Measurements from ENCODE around the gene PRG2. TPM values are rescaled to one million over a fixed set of nuclear protein-coding genes. Genes with fewer than 3 reads are reported as not detected.

The PRG2 gene
- total RNA-seq, 1 donor from 2014 or later, result not detected

GRCh38 chr11:57356268-57356667, 34.2 kb downstream of the PRG2 start:
- intact Hi-C loops (cut with DNase I), result no loop called here
- ATAC-seq, result no peak
- H3K4me1 ChIP-seq, result peaks cover 12% of the 10 kb centered on the region
- no peak for DNase-seq
- no peaks in the 10 kb centered on the region for H3K27me3 ChIP-seq
- no peaks in the 10 kb centered on the region for H3K36me3 ChIP-seq
- no peak overlapping the region for H3K4me3 ChIP-seq
- H3K9me3 ChIP-seq, result no peaks in the 10 kb centered on the region
- no peak for TF ChIP-seq CTCF (IDR thresholded peaks at IDR 0.05)
- no peak overlapping the region for H3K27ac ChIP-seq

- intact Hi-C loops (cut with DNase I), result no loop called here
- TF ChIP-seq CTCF (IDR thresholded peaks at IDR 0.05), result no peak
- no peaks in the 10 kb centered on the region for H3K9me3 ChIP-seq
- no peaks in the 10 kb centered on the region for H3K36me3 ChIP-seq
- H3K4me1 ChIP-seq, result peaks cover 12% of the 10 kb centered on the region
- H3K27ac ChIP-seq, result no peak overlapping the region
- DNase-seq (no peak), ATAC-seq (peak; percentile 54)
- H3K27me3 ChIP-seq, result no peaks in the 10 kb centered on the region
- no peak overlapping the region for H3K4me3 ChIP-seq
Measured at GRCh38 chr11:57354699-57355098, 35.8 kb downstream of the PRG2 start.

- no peaks in the 10 kb centered on the region for H3K36me3 ChIP-seq
- no peaks in the 10 kb centered on the region for H3K9me3 ChIP-seq
- H3K27me3 ChIP-seq, result no peaks in the 10 kb centered on the region
- H3K27ac ChIP-seq, result no peak overlapping the region
- no peak for TF ChIP-seq CTCF (IDR thresholded peaks at IDR 0.05)
- ATAC-seq, result peak; percentile 32
- no peak for DNase-seq
- peaks cover 12% of the 10 kb centered on the region for H3K4me1 ChIP-seq
- intact Hi-C loops (cut with DNase I), result no loop called here
- H3K4me3 ChIP-seq, result no peak overlapping the region
Measured at GRCh38 chr11:57353852-57354251, 36.6 kb downstream of the PRG2 start.

GRCh38 chr11:57353446-57353845, 37.0 kb downstream of the PRG2 start:
- TF ChIP-seq CTCF (IDR thresholded peaks at IDR 0.05), result no peak
- Histone ChIP-seq H3K27ac (no peak overlapping the region), H3K9me3 (no peaks in the 10 kb centered on the region), H3K36me3 (no peaks in the 10 kb centered on the region), H3K4me1 (peaks cover 12% of the 10 kb centered on the region), H3K27me3 (no peaks in the 10 kb centered on the region), H3K4me3 (no peak overlapping the region)
- intact Hi-C loops (cut with DNase I), result no loop called here
- ATAC-seq, result no peak
- no peak for DNase-seq

- H3K27ac ChIP-seq, result no peak overlapping the region
- no peak for DNase-seq
- H3K9me3 ChIP-seq, result no peaks in the 10 kb centered on the region
- H3K27me3 ChIP-seq, result no peaks in the 10 kb centered on the region
- ATAC-seq, result no peak
- no peak for TF ChIP-seq CTCF (IDR thresholded peaks at IDR 0.05)
- intact Hi-C loops (cut with DNase I), result no loop called here
- H3K4me1 ChIP-seq, result peaks cover 9% of the 10 kb centered on the region
- H3K36me3 ChIP-seq, result no peaks in the 10 kb centered on the region
- no peak overlapping the region for H3K4me3 ChIP-seq
Measured at GRCh38 chr11:57353036-57353435, 37.4 kb downstream of the PRG2 start.
